DOHH2 (cell line): ENCODE measurements around the gene RSPH6A.

ENCODE experiments used
- H3F3A ChIP-seq: fragments of 200-600 bp; sonication (generic), shearing (Covaris generic); 2 replicates; pipeline ENCODE4 v1.6.0; 2016; ENCODE audit warnings: antibody characterized with exemption, mild to moderate bottlenecking; ENCODE audit not compliant: control insufficient read depth, insufficient read depth
- H3K27ac ChIP-seq: fragments of 200-600 bp; sonication (generic); 2 replicates; pipeline ENCODE4 v1.5.1; 2014; ENCODE audit warnings: low read depth, mild to moderate bottlenecking, low read length, moderate library complexity
- H3K27me3 ChIP-seq: fragments of 200-600 bp; sonication (generic); 2 replicates; pipeline ENCODE4 v1.6.1; 2014; ENCODE audit warnings: mild to moderate bottlenecking, low read length, mixed read lengths; ENCODE audit not compliant: control insufficient read depth
- H3K36me3 ChIP-seq: fragments of 200-600 bp; sonication (generic); 2 replicates; pipeline ENCODE4 v1.6.1; 2014; ENCODE audit warnings: mild to moderate bottlenecking, low read length, moderate library complexity, mixed read lengths; ENCODE audit not compliant: control insufficient read depth
- H3K4me1 ChIP-seq: fragments of 200-600 bp; sonication (generic); 2 replicates; pipeline ENCODE4 v1.6.1; 2014; ENCODE audit warnings: mild to moderate bottlenecking, low read length, mixed read lengths; ENCODE audit not compliant: control insufficient read depth
- H3K4me2 ChIP-seq: fragments of 200-600 bp; sonication (generic); 2 replicates; pipeline ENCODE4 v1.6.0; 2014; ENCODE audit warnings: mild to moderate bottlenecking, low read length, moderate library complexity
- H3K4me3 ChIP-seq: fragments of 200-600 bp; sonication (generic); 2 replicates; pipeline ENCODE4 v1.5.1; 2014; ENCODE audit warnings: mild to moderate bottlenecking, low read length, mixed read lengths
- H3K79me2 ChIP-seq: fragments of 200-600 bp; sonication (generic); 2 replicates; pipeline ENCODE4 v1.6.1; 2014; ENCODE audit warnings: mild to moderate bottlenecking, low read length, mixed read lengths; ENCODE audit not compliant: control insufficient read depth
- H3K9me2 ChIP-seq: fragments of 200-600 bp; sonication (generic); replicated peaks from 2 replicates; pipeline ENCODE4 v1.6.1; 2014; ENCODE audit warnings: mild to moderate bottlenecking, low read length, mixed read lengths; ENCODE audit not compliant: control insufficient read depth
- H3K9me3 ChIP-seq: fragments of 200-600 bp; sonication (generic); 2 replicates; pipeline ENCODE4 v1.6.1; 2014; ENCODE audit warnings: antibody characterized with exemption, low read length, mixed read lengths; ENCODE audit not compliant: control insufficient read depth, insufficient read depth
- H4K20me1 ChIP-seq: fragments of 200-600 bp; sonication (generic); 2 replicates; pipeline ENCODE4 v1.6.0; 2014; ENCODE audit warnings: low read depth, mild to moderate bottlenecking, antibody characterized with exemption, low read length, moderate library complexity; ENCODE audit not compliant: control insufficient read depth, insufficient read depth
- CTCF ChIP-seq: fragments of 200-600 bp; sonication (generic); IDR thresholded peaks from one replicate; pipeline ENCODE4 v1.5.1; 2014; ENCODE audit warnings: antibody characterized with exemption, mild to moderate bottlenecking, low read depth, low read length; ENCODE audit not compliant: poor library complexity, severe bottlenecking
- EZH2phosphoT487 ChIP-seq: fragments of 200-600 bp; sonication (generic); IDR thresholded peaks from 2 replicates; pipeline ENCODE4 v1.6.1; 2017; ENCODE audit warnings: borderline replicate concordance, mild to moderate bottlenecking, antibody characterized with exemption, low read length, moderate library complexity, mixed read lengths

RSPH6A gene

GRCh38 chr19:45792470-45793177 is 22.5 kb downstream of the RSPH6A start, which contains the start of gene DMWD:
Gene DMWD (minus strand): TSS chr19:45792845. CDS start chr19:45792756, 89 bp downstream.
- Histone ChIP-seq H3K4me2 (peak within 1 kb of the TSS; percentile 87), H3K4me1 (peaks cover 26% of the 10 kb centered on the region), H3K36me3 (peaks cover 23% of the 10 kb centered on the region), H3K9me3 (no peaks in the 10 kb centered on the region), H3F3A (no peaks in the 10 kb centered on the region), H3K27ac (no peak within 1 kb of the TSS), H4K20me1 (no peaks in the 10 kb centered on the region), H3K27me3 (no peaks in the 10 kb centered on the region), H3K4me3 (peak within 1 kb of the TSS; percentile 93), H3K79me2 (peaks cover 16% of the 10 kb centered on the region), H3K9me2 (no peaks in the 10 kb centered on the region)
- TF ChIP-seq EZH2phosphoT487 (no peak), CTCF (no peak)

- no peaks in the 10 kb centered on the region for H3K9me2 ChIP-seq
- H4K20me1 ChIP-seq, result no peaks in the 10 kb centered on the region
- H3K27me3 ChIP-seq, result no peaks in the 10 kb centered on the region
- H3K4me1 ChIP-seq, result peaks cover 26% of the 10 kb centered on the region
- H3K27ac ChIP-seq, result no peak overlapping the region
- no peak for TF ChIP-seq CTCF
- TF ChIP-seq EZH2phosphoT487, result no peak
- H3F3A ChIP-seq, result no peaks in the 10 kb centered on the region
- H3K36me3 ChIP-seq, result peaks cover 27% of the 10 kb centered on the region
- peaks cover 16% of the 10 kb centered on the region for H3K79me2 ChIP-seq
- H3K9me3 ChIP-seq, result no peaks in the 10 kb centered on the region
- peak overlapping the region; percentile 93 for H3K4me3 ChIP-seq
- H3K4me2 ChIP-seq, result peak overlapping the region; percentile 87
Observed at GRCh38 chr19:45791744-45792469, 23.2 kb downstream of the RSPH6A start.

GRCh38 chr19:45790942-45791341 is 24.2 kb downstream of the RSPH6A start:
- H4K20me1 ChIP-seq, result no peaks in the 10 kb centered on the region
- no peaks in the 10 kb centered on the region for H3K27me3 ChIP-seq
- TF ChIP-seq CTCF (no peak), EZH2phosphoT487 (no peak)
- peak overlapping the region; percentile 87 for H3K4me2 ChIP-seq
- no peaks in the 10 kb centered on the region for H3F3A ChIP-seq
- H3K9me3 ChIP-seq, result no peaks in the 10 kb centered on the region
- H3K27ac ChIP-seq, result no peak overlapping the region
- peaks cover 26% of the 10 kb centered on the region for H3K4me1 ChIP-seq
- H3K79me2 ChIP-seq, result peaks cover 16% of the 10 kb centered on the region
- H3K4me3 ChIP-seq, result peak overlapping the region; percentile 93
- peaks cover 36% of the 10 kb centered on the region for H3K36me3 ChIP-seq
- no peaks in the 10 kb centered on the region for H3K9me2 ChIP-seq
